ENCODE data around the gene TOMM70. TPM values are rescaled to one million over a fixed set of nuclear protein-coding genes. Genes with fewer than 3 reads are reported as not detected.
A peak's percentile ranks its signal among the peaks of the same experiment; 100 is the strongest.

TOMM70 gene
- total RNA-seq, 1 experiment from 2014 or later, result 59.2 TPM

DNA sequence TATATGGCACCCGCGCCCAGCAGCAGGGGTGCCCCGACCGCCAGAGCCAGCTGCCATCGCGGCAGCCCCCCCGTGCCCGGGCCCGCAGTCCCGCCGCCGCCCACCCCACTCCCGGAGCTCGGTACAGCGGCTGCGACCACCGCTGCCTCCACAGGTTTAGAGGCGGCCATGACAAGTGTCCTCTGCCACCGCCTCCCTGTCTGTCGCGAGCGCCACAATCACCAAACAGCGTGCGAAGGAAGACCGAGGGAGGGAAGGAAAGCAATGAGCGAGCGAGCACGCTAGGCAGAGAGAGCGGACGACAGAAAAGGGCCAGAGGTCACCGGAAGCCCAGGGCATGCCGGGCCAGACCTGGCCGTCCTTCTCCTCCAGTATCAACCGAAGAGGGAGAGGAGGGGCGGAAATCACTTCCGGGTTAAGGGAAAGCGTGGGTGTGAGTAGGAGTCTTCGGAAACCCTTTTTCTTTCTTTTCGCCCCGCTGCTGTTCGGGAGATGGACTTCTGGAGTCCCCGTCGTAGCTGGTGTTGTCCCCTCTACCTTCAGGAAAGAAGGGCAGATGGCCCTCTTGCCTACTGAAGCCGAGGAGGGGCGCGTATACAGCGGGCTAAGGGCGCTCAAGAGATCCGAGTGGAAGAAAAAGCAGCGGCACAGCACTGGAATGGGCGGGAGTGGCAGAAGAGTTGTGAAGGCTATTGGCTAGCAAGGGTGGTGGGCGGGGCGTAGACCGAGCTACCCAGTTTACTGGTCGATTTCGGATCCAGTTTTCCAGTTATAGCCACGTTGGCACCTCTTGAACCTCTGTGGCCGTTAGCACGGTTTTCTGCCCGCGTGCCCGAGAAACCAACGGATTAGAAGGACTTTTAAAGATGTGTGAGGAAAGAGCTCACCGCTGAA lies at the start of gene TOMM70, which contains the start of gene LNP1 (continued):
- TF ChIP-seq JAZF1 (CRISPR knock-in tag; IDR thresholded peaks at IDR 0.05), result no peak
- no peak for TF ChIP-seq GRHL2 (CRISPR knock-in tag; IDR thresholded peaks at IDR 0.05; ENCODE audit: insufficient replicate concordance, severe bottlenecking)
- peak; percentile 13; the same call in 1 of the 2 replicates for TF ChIP-seq TEAD1 (CRISPR knock-in tag; IDR thresholded peaks at IDR 0.05)
- TF ChIP-seq, protein P1, sequence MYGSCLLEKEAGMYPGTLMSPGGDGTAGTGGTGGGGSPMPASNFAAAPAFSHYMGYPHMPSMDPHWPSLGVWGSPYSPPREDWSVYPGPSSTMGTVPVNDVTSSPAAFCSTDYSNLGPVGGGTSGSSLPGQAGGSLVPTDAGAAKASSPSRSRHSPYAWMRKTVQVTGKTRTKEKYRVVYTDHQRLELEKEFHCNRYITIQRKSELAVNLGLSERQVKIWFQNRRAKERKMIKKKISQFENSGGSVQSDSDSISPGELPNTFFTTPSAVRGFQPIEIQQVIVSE (CRISPR knock-in tag; IDR thresholded peaks at IDR 0.05; ENCODE audit: borderline replicate concordance), result no peak
- peak; percentile 58; the same call in 1 of the 2 replicates for TF ChIP-seq KAT7 (CRISPR knock-in tag; IDR thresholded peaks at IDR 0.05; ENCODE audit: borderline replicate concordance)
- TF ChIP-seq FOXK1 (CRISPR knock-in tag; IDR thresholded peaks at IDR 0.05), result peak; percentile 18; the same call in 1 of the 2 replicates
- TF ChIP-seq, protein P2, sequence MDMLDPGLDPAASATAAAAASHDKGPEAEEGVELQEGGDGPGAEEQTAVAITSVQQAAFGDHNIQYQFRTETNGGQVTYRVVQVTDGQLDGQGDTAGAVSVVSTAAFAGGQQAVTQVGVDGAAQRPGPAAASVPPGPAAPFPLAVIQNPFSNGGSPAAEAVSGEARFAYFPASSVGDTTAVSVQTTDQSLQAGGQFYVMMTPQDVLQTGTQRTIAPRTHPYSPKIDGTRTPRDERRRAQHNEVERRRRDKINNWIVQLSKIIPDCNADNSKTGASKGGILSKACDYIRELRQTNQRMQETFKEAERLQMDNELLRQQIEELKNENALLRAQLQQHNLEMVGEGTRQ (CRISPR knock-in tag; IDR thresholded peaks at IDR 0.05), result no peak
- TF ChIP-seq, protein P3, sequence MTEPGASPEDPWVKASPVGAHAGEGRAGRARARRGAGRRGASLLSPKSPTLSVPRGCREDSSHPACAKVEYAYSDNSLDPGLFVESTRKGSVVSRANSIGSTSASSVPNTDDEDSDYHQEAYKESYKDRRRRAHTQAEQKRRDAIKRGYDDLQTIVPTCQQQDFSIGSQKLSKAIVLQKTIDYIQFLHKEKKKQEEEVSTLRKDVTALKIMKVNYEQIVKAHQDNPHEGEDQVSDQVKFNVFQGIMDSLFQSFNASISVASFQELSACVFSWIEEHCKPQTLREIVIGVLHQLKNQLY (CRISPR knock-in tag; IDR thresholded peaks at IDR 0.05), result peak; percentile 0; the same call in 1 of the 2 replicates
- TF ChIP-seq, protein P4, sequence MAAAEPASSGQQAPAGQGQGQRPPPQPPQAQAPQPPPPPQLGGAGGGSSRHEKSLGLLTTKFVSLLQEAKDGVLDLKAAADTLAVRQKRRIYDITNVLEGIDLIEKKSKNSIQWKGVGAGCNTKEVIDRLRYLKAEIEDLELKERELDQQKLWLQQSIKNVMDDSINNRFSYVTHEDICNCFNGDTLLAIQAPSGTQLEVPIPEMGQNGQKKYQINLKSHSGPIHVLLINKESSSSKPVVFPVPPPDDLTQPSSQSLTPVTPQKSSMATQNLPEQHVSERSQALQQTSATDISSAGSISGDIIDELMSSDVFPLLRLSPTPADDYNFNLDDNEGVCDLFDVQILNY (CRISPR knock-in tag; IDR thresholded peaks at IDR 0.05), result 0 out of 2 replicates have a peak, but pooled peaks have one; percentile 8
- TF ChIP-seq, protein P5, sequence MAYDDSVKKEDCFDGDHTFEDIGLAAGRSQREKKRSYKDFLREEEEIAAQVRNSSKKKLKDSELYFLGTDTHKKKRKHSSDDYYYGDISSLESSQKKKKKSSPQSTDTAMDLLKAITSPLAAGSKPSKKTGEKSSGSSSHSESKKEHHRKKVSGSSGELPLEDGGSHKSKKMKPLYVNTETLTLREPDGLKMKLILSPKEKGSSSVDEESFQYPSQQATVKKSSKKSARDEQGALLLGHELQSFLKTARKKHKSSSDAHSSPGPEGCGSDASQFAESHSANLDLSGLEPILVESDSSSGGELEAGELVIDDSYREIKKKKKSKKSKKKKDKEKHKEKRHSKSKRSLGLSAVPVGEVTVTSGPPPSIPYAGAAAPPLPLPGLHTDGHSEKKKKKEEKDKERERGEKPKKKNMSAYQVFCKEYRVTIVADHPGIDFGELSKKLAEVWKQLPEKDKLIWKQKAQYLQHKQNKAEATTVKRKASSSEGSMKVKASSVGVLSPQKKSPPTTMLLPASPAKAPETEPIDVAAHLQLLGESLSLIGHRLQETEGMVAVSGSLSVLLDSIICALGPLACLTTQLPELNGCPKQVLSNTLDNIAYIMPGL (CRISPR knock-in tag; IDR thresholded peaks at IDR 0.05), result no peak; the same call in 1 of the 2 replicates
- TF ChIP-seq PRRX2 (CRISPR knock-in tag; IDR thresholded peaks at IDR 0.05), result no peak
- TF ChIP-seq, protein P6, sequence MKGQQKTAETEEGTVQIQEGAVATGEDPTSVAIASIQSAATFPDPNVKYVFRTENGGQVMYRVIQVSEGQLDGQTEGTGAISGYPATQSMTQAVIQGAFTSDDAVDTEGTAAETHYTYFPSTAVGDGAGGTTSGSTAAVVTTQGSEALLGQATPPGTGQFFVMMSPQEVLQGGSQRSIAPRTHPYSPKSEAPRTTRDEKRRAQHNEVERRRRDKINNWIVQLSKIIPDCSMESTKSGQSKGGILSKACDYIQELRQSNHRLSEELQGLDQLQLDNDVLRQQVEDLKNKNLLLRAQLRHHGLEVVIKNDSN (CRISPR knock-in tag; IDR thresholded peaks at IDR 0.05), result no peak
- TF ChIP-seq, protein P7, sequence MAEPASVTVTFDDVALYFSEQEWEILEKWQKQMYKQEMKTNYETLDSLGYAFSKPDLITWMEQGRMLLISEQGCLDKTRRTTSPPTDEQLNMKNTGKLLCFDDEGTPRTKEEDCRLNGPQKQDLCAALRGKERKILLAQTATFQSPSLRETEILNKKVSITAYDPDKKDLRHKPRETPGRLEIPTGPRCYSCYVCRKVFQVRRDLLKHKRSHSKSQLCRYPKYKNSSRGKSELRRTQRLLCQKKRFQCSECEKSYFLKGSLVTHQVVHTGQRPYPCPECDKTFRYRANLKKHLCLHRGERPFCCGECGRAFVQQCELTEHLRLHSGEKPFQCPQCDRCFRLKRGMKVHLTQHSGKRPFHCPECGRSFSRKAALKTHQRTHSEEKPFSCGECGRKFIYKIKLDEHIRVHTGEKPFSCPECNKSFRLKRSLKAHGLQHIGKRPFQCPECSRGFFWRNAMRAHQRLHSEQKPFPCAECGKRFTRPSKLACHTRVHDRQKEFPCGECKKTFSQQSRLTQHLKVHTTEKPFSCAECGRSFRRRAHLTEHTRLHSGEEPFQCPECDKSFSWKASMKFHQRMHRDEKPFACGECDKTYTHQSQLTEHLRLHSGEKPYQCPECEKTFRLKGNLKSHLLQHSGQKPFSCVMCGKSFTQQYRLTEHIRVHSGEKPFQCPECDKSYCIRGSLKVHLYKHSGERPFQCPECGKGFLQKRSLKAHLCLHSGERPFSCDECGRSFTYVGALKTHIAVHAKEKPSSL (CRISPR knock-in tag; conservative IDR thresholded peaks at IDR 0.05), result no peak
- TF ChIP-seq, protein P8, sequence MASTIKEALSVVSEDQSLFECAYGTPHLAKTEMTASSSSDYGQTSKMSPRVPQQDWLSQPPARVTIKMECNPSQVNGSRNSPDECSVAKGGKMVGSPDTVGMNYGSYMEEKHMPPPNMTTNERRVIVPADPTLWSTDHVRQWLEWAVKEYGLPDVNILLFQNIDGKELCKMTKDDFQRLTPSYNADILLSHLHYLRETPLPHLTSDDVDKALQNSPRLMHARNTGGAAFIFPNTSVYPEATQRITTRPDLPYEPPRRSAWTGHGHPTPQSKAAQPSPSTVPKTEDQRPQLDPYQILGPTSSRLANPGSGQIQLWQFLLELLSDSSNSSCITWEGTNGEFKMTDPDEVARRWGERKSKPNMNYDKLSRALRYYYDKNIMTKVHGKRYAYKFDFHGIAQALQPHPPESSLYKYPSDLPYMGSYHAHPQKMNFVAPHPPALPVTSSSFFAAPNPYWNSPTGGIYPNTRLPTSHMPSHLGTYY (CRISPR knock-in tag; IDR thresholded peaks at IDR 0.05), result no peak
- TF ChIP-seq NFE2L1 (CRISPR knock-in tag; IDR thresholded peaks at IDR 0.05), result peak; percentile 51; the same call in 1 of the 2 replicates
- TF ChIP-seq, protein P9, sequence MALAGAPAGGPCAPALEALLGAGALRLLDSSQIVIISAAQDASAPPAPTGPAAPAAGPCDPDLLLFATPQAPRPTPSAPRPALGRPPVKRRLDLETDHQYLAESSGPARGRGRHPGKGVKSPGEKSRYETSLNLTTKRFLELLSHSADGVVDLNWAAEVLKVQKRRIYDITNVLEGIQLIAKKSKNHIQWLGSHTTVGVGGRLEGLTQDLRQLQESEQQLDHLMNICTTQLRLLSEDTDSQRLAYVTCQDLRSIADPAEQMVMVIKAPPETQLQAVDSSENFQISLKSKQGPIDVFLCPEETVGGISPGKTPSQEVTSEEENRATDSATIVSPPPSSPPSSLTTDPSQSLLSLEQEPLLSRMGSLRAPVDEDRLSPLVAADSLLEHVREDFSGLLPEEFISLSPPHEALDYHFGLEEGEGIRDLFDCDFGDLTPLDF (CRISPR knock-in tag; IDR thresholded peaks at IDR 0.05), result peak; percentile 53; the same call in 1 of the 2 replicates
- no peak for TF ChIP-seq NR1H2 (CRISPR knock-in tag; IDR thresholded peaks at IDR 0.05)
- TF ChIP-seq, protein P10, sequence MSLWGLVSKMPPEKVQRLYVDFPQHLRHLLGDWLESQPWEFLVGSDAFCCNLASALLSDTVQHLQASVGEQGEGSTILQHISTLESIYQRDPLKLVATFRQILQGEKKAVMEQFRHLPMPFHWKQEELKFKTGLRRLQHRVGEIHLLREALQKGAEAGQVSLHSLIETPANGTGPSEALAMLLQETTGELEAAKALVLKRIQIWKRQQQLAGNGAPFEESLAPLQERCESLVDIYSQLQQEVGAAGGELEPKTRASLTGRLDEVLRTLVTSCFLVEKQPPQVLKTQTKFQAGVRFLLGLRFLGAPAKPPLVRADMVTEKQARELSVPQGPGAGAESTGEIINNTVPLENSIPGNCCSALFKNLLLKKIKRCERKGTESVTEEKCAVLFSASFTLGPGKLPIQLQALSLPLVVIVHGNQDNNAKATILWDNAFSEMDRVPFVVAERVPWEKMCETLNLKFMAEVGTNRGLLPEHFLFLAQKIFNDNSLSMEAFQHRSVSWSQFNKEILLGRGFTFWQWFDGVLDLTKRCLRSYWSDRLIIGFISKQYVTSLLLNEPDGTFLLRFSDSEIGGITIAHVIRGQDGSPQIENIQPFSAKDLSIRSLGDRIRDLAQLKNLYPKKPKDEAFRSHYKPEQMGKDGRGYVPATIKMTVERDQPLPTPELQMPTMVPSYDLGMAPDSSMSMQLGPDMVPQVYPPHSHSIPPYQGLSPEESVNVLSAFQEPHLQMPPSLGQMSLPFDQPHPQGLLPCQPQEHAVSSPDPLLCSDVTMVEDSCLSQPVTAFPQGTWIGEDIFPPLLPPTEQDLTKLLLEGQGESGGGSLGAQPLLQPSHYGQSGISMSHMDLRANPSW (CRISPR knock-in tag; conservative IDR thresholded peaks at IDR 0.05; ENCODE audit: low read depth), result no peak
- TF ChIP-seq FOXJ3 (CRISPR knock-in tag; IDR thresholded peaks at IDR 0.05; ENCODE audit: borderline replicate concordance), result no peak
- TF ChIP-seq ETV6 (CRISPR knock-in tag; IDR thresholded peaks at IDR 0.05), result peak; percentile 73
- TF ChIP-seq GABPB1 (CRISPR knock-in tag; IDR thresholded peaks at IDR 0.05), result peak; percentile 83; the same call in 1 of the 2 replicates
- peak; percentile 57; the same call in 1 of the 2 replicates for TF ChIP-seq ZBTB21 (CRISPR knock-in tag; IDR thresholded peaks at IDR 0.05; ENCODE audit: borderline replicate concordance)
- peak; percentile 38; the same call in 1 of the 2 replicates for TF ChIP-seq FOXP1 (CRISPR knock-in tag; IDR thresholded peaks at IDR 0.05; ENCODE audit: borderline replicate concordance)
